ENCODE data around the gene GUCY2D.
A peak's percentile ranks its signal among the peaks of the same experiment; 100 is the strongest.
"Not testable (repeated sequence)": the region's sequence is repeated elsewhere in the genome, so short reads cannot be mapped to it uniquely, and the experiment has no call there.

GUCY2D gene

GRCh38 chr17:8001976-8002720 is at the start of gene GUCY2D:
TSS of gene GUCY2D (plus strand) at chr17:8002615. CDS start at chr17:8003048, 433 bp downstream.
- H3K4me3 ChIP-seq (ENCODE audit: low read length), result peak within 1 kb of the TSS; percentile 26; the same call in 1 of the 2 replicates
- H3K27ac ChIP-seq (ENCODE audit: low read length), result no peak within 1 kb of the TSS
- no peaks in the 10 kb centered on the region; the same call in 1 of the 2 replicates for H3K36me3 ChIP-seq (ENCODE audit: control insufficient read depth, insufficient read depth, low read length)
- no peaks in the 10 kb centered on the region for H3K9me3 ChIP-seq (ENCODE audit: control insufficient read depth, insufficient read depth, low read length)
- no peak for DNase-seq (ENCODE audit: low read depth, low spot score)
- no CpG with 5 or more reads among the region's 18 CpGs for WGBS (ENCODE audit: insufficient coverage, insufficient read length)
- H3K4me1 ChIP-seq (ENCODE audit: control insufficient read depth, insufficient read depth, low read length), result no peaks in the 10 kb centered on the region
- peaks cover 25% of the 10 kb centered on the region; the same call in 1 of the 2 replicates for H3K27me3 ChIP-seq (ENCODE audit: control insufficient read depth, insufficient read depth, low read length)

DNA sequence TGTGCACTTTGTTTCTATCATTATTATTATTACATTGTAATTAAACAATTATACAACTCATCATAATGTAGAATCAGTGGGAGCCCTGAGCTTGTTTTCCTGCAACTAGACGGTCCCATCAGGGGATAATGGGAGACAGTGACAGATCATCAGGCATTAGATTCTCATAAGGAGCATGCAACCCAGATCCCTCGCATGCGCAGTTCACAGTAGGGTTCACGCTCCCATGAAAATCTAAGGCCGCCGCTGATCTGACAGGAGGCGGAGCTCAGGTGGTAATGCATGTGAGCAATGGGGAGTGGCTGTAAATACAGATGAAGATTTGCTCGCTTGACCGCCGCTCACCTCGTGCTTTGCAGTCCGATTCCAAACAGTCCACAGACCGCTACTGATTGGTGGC is 49.1 kb upstream of the GUCY2D start:
- H3K27ac ChIP-seq (ENCODE audit: low read length); H3K36me3 ChIP-seq (ENCODE audit: control insufficient read depth, insufficient read depth, low read length); H3K27me3 ChIP-seq (ENCODE audit: control insufficient read depth, insufficient read depth, low read length); H3K4me3 ChIP-seq (ENCODE audit: low read length); H3K4me1 ChIP-seq (ENCODE audit: control insufficient read depth, insufficient read depth, low read length); H3K9me3 ChIP-seq (ENCODE audit: control insufficient read depth, insufficient read depth, low read length); DNase-seq (ENCODE audit: low read depth, low spot score): not testable (repeated sequence)
- no CpG with 5 or more reads among the region's 13 CpGs for WGBS (ENCODE audit: insufficient coverage, insufficient read length)

DNA sequence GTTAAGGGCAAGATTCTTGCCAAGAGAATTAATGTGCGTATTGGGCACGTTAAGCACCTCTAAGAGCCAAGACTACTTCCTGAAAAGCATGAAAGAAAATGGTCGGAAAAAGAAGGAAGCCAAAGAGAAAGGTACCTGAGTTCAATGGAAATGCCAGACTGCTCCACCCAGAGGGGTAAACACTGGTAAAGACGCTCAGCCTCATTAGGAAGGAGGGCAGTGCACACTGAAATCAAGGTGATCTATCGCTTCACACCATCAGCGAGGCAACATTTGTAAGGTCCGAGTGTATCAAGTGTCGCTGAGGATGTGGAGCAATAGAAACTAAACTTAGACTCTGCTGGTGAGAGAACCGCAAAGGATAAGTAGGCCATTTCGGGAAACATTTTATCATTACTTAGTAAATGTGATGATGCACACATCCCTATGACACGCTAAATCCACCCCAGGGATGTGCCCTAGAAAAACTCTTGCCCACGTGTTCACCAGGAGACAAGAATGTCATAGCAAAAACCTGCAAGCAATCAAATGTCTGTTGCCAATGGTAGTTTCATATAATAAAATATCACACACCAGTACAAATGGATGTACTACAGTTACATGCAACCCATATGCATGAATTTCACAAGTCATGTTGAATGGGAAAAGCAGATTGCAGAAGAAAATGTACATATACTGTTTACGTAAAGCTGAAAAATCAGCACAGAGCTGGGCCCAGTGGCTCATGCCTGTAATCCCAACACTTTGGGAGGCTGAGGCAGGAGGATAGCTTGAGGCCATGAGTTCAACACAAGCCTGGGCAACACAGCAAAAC is 46.8 kb upstream of the GUCY2D start:
- H3K36me3 ChIP-seq (ENCODE audit: control insufficient read depth, insufficient read depth, low read length), result no peaks in the 10 kb centered on the region
- H3K9me3 ChIP-seq (ENCODE audit: control insufficient read depth, insufficient read depth, low read length), result no peaks in the 10 kb centered on the region
- H3K27ac ChIP-seq (ENCODE audit: low read length), result no peak overlapping the region
- no peak for DNase-seq (ENCODE audit: low read depth, low spot score)
- H3K27me3 ChIP-seq (ENCODE audit: control insufficient read depth, insufficient read depth, low read length), result no peaks in the 10 kb centered on the region
- no peak overlapping the region for H3K4me3 ChIP-seq (ENCODE audit: low read length)
- H3K4me1 ChIP-seq (ENCODE audit: control insufficient read depth, insufficient read depth, low read length), result no peaks in the 10 kb centered on the region
- no CpG with 5 or more reads among the region's 13 CpGs for WGBS (ENCODE audit: insufficient coverage, insufficient read length)

- no peak overlapping the region for H3K27ac ChIP-seq (ENCODE audit: low read length)
- H3K4me3 ChIP-seq (ENCODE audit: low read length), result no peak overlapping the region
- no peaks in the 10 kb centered on the region for H3K9me3 ChIP-seq (ENCODE audit: control insufficient read depth, insufficient read depth, low read length)
- no peaks in the 10 kb centered on the region for H3K36me3 ChIP-seq (ENCODE audit: control insufficient read depth, insufficient read depth, low read length)
- no peaks in the 10 kb centered on the region for H3K4me1 ChIP-seq (ENCODE audit: control insufficient read depth, insufficient read depth, low read length)
- H3K27me3 ChIP-seq (ENCODE audit: control insufficient read depth, insufficient read depth, low read length), result no peaks in the 10 kb centered on the region
- no peak for DNase-seq (ENCODE audit: low read depth, low spot score)
- WGBS (ENCODE audit: insufficient coverage, insufficient read length), result no CpG with 5 or more reads among the region's 11 CpGs
Measured at GRCh38 chr17:7956228-7956965, 46.0 kb upstream of the GUCY2D start.

DNA sequence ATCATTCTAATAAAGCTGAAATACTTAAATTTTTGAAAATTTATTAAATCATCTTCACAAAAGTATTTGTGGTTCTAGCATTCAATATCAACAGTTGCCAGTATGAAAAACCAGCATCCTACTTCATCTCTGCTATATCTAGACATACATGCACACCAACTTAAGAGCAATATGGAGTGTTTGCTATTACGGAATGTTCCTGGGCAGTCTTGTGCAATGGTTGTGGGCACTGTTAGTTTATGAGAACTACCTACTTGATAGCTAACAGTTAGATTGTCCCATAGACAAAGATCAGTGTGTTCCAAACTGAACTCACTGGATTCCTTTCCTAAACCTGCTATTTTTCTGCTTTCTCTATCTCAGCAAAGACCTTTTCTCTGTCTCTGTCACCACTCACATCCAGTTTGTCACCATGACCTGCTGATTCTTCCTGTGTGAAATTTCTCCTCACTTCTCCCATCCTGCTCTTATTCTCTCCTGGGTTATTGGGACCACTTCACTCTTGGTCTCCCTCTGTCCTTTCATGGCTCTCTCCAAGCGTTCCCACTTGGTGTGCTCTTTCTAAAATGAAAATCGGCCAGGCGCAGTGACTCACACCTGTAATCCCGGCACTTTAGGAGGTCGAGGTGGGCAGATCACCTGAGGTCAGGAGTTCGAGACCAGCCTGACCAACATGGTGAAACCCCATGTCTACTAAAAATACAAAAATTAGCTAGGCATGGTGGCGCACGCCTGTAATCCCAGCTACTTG is 42.7 kb upstream of the GUCY2D start:
- WGBS (ENCODE audit: insufficient coverage, insufficient read length), result no CpG with 5 or more reads among the region's 9 CpGs
- H3K4me1 ChIP-seq (ENCODE audit: control insufficient read depth, insufficient read depth, low read length), result no peaks in the 10 kb centered on the region
- H3K27me3 ChIP-seq (ENCODE audit: control insufficient read depth, insufficient read depth, low read length), result no peaks in the 10 kb centered on the region
- no peaks in the 10 kb centered on the region for H3K36me3 ChIP-seq (ENCODE audit: control insufficient read depth, insufficient read depth, low read length)
- H3K27ac ChIP-seq (ENCODE audit: low read length), result no peak overlapping the region
- DNase-seq (ENCODE audit: low read depth, low spot score), result no peak
- no peaks in the 10 kb centered on the region for H3K9me3 ChIP-seq (ENCODE audit: control insufficient read depth, insufficient read depth, low read length)
- no peak overlapping the region for H3K4me3 ChIP-seq (ENCODE audit: low read length)

DNA sequence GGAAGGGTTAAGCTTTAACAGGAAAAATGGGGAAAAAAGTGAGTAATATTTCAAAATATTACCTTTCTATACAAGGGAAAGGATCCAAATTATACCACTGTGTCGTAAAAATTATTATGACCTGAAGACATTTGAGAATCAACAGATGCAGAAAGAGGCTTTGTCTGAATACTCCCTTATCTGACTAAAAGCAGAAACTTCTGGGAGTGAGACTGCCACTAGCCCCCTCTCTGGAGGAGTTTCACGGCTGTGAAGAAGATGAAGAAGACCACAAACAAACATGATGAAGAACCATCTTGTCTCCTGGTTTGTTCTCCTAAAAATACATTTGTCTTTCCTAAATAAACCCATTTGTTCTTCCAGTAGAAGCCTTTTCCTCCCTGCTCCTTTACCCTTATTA is 41.0 kb upstream of the GUCY2D start:
- no peaks in the 10 kb centered on the region for H3K4me1 ChIP-seq (ENCODE audit: control insufficient read depth, insufficient read depth, low read length)
- WGBS (ENCODE audit: insufficient coverage, insufficient read length), result no CpG with 5 or more reads among the region's 2 CpGs

GRCh38 chr17:7967751-7968150 is 34.7 kb upstream of the GUCY2D start:
- no CpG with 5 or more reads among the region's 2 CpGs for WGBS (ENCODE audit: insufficient coverage, insufficient read length)
- no peaks in the 10 kb centered on the region for H3K4me1 ChIP-seq (ENCODE audit: control insufficient read depth, insufficient read depth, low read length)
- H3K27me3 ChIP-seq (ENCODE audit: control insufficient read depth, insufficient read depth, low read length), result 0 out of 2 replicates have a peak, but pooled peaks cover 1% of the 10 kb centered on the region

More for the DNA sequence above, 41.0 kb upstream of the GUCY2D start:
- no peak overlapping the region for H3K4me3 ChIP-seq (ENCODE audit: low read length)
- no peaks in the 10 kb centered on the region for H3K36me3 ChIP-seq (ENCODE audit: control insufficient read depth, insufficient read depth, low read length)
- no peak for DNase-seq (ENCODE audit: low read depth, low spot score)
- no peaks in the 10 kb centered on the region for H3K27me3 ChIP-seq (ENCODE audit: control insufficient read depth, insufficient read depth, low read length)
- H3K9me3 ChIP-seq (ENCODE audit: control insufficient read depth, insufficient read depth, low read length), result no peaks in the 10 kb centered on the region
- H3K27ac ChIP-seq (ENCODE audit: low read length), result no peak overlapping the region

DNA sequence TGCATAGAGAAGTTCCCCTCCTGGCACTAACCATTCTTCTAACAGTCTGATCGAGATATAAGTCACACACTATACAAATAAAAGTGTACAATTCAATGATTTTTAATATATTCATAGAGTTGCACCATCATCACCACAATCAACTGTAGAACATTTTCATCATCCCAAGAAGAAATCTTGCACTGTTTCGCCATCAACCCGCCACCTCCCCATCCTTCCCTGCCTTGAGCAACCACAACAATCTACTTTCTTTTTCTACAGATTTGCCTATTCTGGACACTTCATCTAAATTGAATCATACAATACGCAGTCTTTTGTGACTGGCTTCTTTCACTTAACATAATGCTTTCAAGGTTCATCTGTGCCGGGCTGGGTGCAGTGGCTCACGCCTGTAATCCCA is 33.0 kb upstream of the GUCY2D start:
- no CpG with 5 or more reads among the region's 6 CpGs for WGBS (ENCODE audit: insufficient coverage, insufficient read length)
- Histone ChIP-seq H3K27me3 (ENCODE audit: control insufficient read depth, insufficient read depth, low read length) (0 out of 2 replicates have a peak, but pooled peaks cover 1% of the 10 kb centered on the region), H3K9me3 (ENCODE audit: control insufficient read depth, insufficient read depth, low read length) (no peaks in the 10 kb centered on the region), H3K27ac (ENCODE audit: low read length) (no peak overlapping the region), H3K4me3 (ENCODE audit: low read length) (no peak overlapping the region), H3K4me1 (ENCODE audit: control insufficient read depth, insufficient read depth, low read length) (no peaks in the 10 kb centered on the region), H3K36me3 (ENCODE audit: control insufficient read depth, insufficient read depth, low read length) (no peaks in the 10 kb centered on the region)
- no peak for DNase-seq (ENCODE audit: low read depth, low spot score)

More at GRCh38 chr17:7967751-7968150, 34.7 kb upstream of the GUCY2D start:
- no peak for DNase-seq (ENCODE audit: low read depth, low spot score)
- H3K27ac ChIP-seq (ENCODE audit: low read length), result no peak overlapping the region
- no peaks in the 10 kb centered on the region for H3K9me3 ChIP-seq (ENCODE audit: control insufficient read depth, insufficient read depth, low read length)
- H3K4me3 ChIP-seq (ENCODE audit: low read length), result no peak overlapping the region
- H3K36me3 ChIP-seq (ENCODE audit: control insufficient read depth, insufficient read depth, low read length), result no peaks in the 10 kb centered on the region

- H3K36me3 ChIP-seq (ENCODE audit: control insufficient read depth, insufficient read depth, low read length), result no peaks in the 10 kb centered on the region
- H3K27ac ChIP-seq (ENCODE audit: low read length), result no peak overlapping the region
- no peak overlapping the region for H3K4me3 ChIP-seq (ENCODE audit: low read length)
- peaks cover 2% of the 10 kb centered on the region; the same call in 1 of the 2 replicates for H3K9me3 ChIP-seq (ENCODE audit: control insufficient read depth, insufficient read depth, low read length)
- no CpG with 5 or more reads among the region's 4 CpGs for WGBS (ENCODE audit: insufficient coverage, insufficient read length)
- no peak for DNase-seq (ENCODE audit: low read depth, low spot score)
- H3K4me1 ChIP-seq (ENCODE audit: control insufficient read depth, insufficient read depth, low read length), result no peaks in the 10 kb centered on the region
- 0 out of 2 replicates have a peak, but pooled peaks cover 1% of the 10 kb centered on the region for H3K27me3 ChIP-seq (ENCODE audit: control insufficient read depth, insufficient read depth, low read length)
Measured at GRCh38 chr17:7971651-7972050, 30.8 kb upstream of the GUCY2D start.

All from iPS DF 6.9 (cell line).